Adrenal gland (tissue), 12 donors: Measurements from ENCODE around the gene NSD1. TPM values are rescaled to one million over a fixed set of nuclear protein-coding genes. Genes with fewer than 3 reads are reported as not detected.

Source experiments
- DNase-seq, 7 donors: peaks; one replicate each; pipeline ENCODE4 v3.0.0-alpha.2; 2019 to 2020
- H3K27ac ChIP-seq, 5 donors: fragments of 200-600 bp; sonication (generic) in 4 of 5; 1 replicate in 3 of 5; 2 replicates in 2 of 5; pipeline versions ENCODE4 v1.5.1 to v1.8.0; 2016 to 2020; ENCODE audit warnings: mild to moderate bottlenecking in 1 of 5
- H3K27me3 ChIP-seq: fragments of 200-600 bp; 2 replicates; pipeline ENCODE4 v1.8.0; 2021
- H3K36me3 ChIP-seq, 2 donors: fragments of 200-600 bp; replicated peaks in 1 of 2; 1 replicate in 1 of 2; 2 replicates in 1 of 2; pipeline versions ENCODE4 v1.5.1 to v1.8.0; 2018 to 2022
- H3K4me1 ChIP-seq, 2 donors: fragments of 200-600 bp; replicated peaks in 1 of 2; 1 replicate in 1 of 2; 2 replicates in 1 of 2; pipeline versions ENCODE4 v1.5.1 to v1.8.0; 2018 to 2021
- H3K4me3 ChIP-seq, 4 donors: fragments of 200-600 bp; sonication (generic) in 3 of 4; one replicate each; pipeline ENCODE4 v1.5.1; 2016 to 2018
- H3K9me3 ChIP-seq, 3 donors: fragments of 200-600 bp; sonication (generic) in 1 of 3; replicated peaks in 1 of 3; 1 replicate in 2 of 3; 2 replicates in 1 of 3; pipeline versions ENCODE4 v1.5.1 to v1.8.0; 2016 to 2021
- CTCF ChIP-seq, 6 experiments: fragments of 450-650 bp in 4 of 6; fragments of 200-600 bp in 2 of 6; sonication (generic) in 1 of 6; IDR thresholded peaks; 1 replicate in 5 of 6; 2 replicates in 1 of 6; pipeline versions ENCODE4 v1.5.1 to v1.8.0; 2016 to 2021; ENCODE audit warnings: antibody characterized with exemption in 6 of 6, mild to moderate bottlenecking in 2 of 6, moderate library complexity in 1 of 6
- POLR2A ChIP-seq, 2 donors: fragments of 450-650 bp; IDR thresholded peaks; one replicate each; pipeline ENCODE4 v1.6.1; 2017; ENCODE audit warnings: antibody characterized with exemption in 2 of 2, mild to moderate bottlenecking in 2 of 2, moderate library complexity in 1 of 2
- WGBS, 4 donors: extraction: QIAGEN DNeasy Blood & Tissue Kit in 2 of 4; methylation state at CpG; one replicate each; pipeline versions ENCODE4 v1.1.5 to v1.1.7; 2013 to 2017; 5-methylcytosine and 5-hydroxymethylcytosine counted together
- intact Hi-C, 2 donors: fragments of 100-400 bp; cut with DNase I; formaldehyde crosslinking; loops; one replicate each; pipeline versions ENCODE4 v1.14.1 to v1.15.0; 2022 to 2023
- polyA plus RNA-seq, 3 donors: library from polyadenylated mRNA; stranded (reverse); fragments of 200-250 nt in 2 of 3; fragments of 350-450 nt in 1 of 3; fragmentation: Illumina TruSeq in 1 of 3; extraction: RNeasy Lipid Tissue Mini Kit (QIAGEN cat#74804) in 1 of 3; gene quantifications; one replicate each; pipeline ENCODE4 v1.2.3, GENCODE V29; 2013 to 2014
- total RNA-seq, 9 donors: library from RNA; depleted of rRNA in 4 of 9; stranded (reverse); fragments of >200 nt in 4 of 9; fragments of 120-200 nt in 1 of 9; fragmentation: NEBNext Ultra II Directional in 1 of 9; extraction: Animal tissue kit (Norgen Biotek cat#: 25700) in 1 of 9; gene quantifications; one replicate each; pipeline versions ENCODE4 v1.1.0 to v1.2.4, GENCODE V29; 2013 to 2023
- donor health status: healthy with polysubstance abuse.
- donor health status: Bipolar disorder and iron deficiency.
- donor health status: DM: yes; HTN: yes; CAD: no.
- donor health status: DM: no; HTN: no; CAD: no.
- donor health status: DM: no; HTN: no; CAD: no.
- donor health status: DM: yes; HTN: yes; CAD: no.

NSD1 gene
- total and polyA plus RNA-seq, 12 donors, result 6.4 to 73.9 (median 44.3) TPM

DNA sequence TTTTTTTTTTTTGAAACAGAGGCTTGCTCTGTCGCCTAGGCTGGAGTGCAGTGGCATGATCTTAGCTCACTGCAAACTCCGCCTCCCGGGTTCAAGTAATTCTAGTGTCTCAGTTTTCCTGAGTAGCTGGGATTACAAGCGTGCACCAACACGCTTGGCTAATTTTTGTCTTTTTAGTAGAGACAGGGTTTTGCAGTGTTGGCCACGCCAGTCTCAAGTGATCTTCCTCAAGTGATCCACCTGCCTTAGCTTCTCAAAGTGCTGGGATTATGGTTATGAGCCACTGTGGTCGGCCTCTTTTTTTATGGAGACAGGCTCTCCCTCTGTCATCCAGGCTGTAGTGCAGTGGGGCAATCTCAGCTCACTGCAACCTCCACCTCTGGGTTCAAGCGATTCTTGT lies 87.0 kb downstream of the NSD1 start:
- intact Hi-C loops, result no loop called here
- H3K9me3 ChIP-seq, result no peaks in the 10 kb centered on the region
- peaks cover 4 to 15% of the 10 kb centered on the region in 2 donors for H3K4me1 ChIP-seq
- H3K4me3 ChIP-seq, result no peak overlapping the region
- TF ChIP-seq CTCF (IDR thresholded peaks at IDR 0.05) (no peak), POLR2A (IDR thresholded peaks at IDR 0.05) (no peak)
- H3K27me3 ChIP-seq, result no peaks in the 10 kb centered on the region
- WGBS, 4 donors, result 88 to 95% (median 94%) methylated on average over 7 to 8 of the region's 8 CpGs
- no peaks in the 10 kb centered on the region for H3K36me3 ChIP-seq
- H3K27ac ChIP-seq, result no peak overlapping the region
- no peak for DNase-seq

GRCh38 chr5:177222269-177222668 lies 88.7 kb downstream of the NSD1 start:
- H3K4me3 ChIP-seq, result no peak overlapping the region
- WGBS, 4 donors, result 89 to 95% (median 92%) methylated on average over 4 of the region's 4 CpGs
- peaks cover 0 to 11% of the 10 kb centered on the region in 2 donors for H3K4me1 ChIP-seq
- DNase-seq, result no peak
- TF ChIP-seq CTCF (IDR thresholded peaks at IDR 0.05), result no peak
- no peak for TF ChIP-seq POLR2A (IDR thresholded peaks at IDR 0.05)
- H3K36me3 ChIP-seq, result no peaks in the 10 kb centered on the region
- intact Hi-C loops, result no loop called here
- no peak overlapping the region for H3K27ac ChIP-seq
- peaks cover 0 to 4% (median 0%) of the 10 kb centered on the region in 3 donors for H3K9me3 ChIP-seq
- H3K27me3 ChIP-seq, result no peaks in the 10 kb centered on the region

DNA sequence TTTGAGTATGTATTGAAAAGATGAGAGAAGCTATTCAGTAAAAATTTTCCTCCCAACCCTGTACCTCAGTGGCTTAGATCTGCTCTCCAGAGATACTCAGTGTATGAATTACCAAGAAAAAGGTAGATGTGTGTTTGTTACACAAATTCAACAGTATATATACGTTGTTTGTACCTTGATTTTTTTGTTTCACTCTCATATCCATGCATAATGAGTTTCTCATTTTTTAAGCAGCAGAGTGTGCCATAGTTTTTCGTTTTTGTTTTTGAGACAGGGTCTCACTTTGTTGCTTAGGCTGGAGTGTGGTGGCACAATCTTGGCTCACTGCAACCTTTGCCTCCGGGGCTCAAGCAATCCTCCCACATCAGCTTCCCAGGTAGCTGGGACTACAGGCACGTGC lies 92.2 kb downstream of the NSD1 start:
- Histone ChIP-seq H3K36me3 (no peaks in the 10 kb centered on the region), H3K27ac (no peak overlapping the region), H3K27me3 (no peaks in the 10 kb centered on the region), H3K4me1 (peaks cover 0 to 16% of the 10 kb centered on the region in 2 donors), H3K9me3 (peaks cover 0 to 4% (median 0%) of the 10 kb centered on the region in 3 donors), H3K4me3 (no peak overlapping the region)
- DNase-seq, result no peak
- intact Hi-C loops, result no loop called here
- WGBS, 4 donors, result 88 to 95% (median 94%) methylated on average over 4 of the region's 4 CpGs
- TF ChIP-seq CTCF (IDR thresholded peaks at IDR 0.05) (no peak), POLR2A (IDR thresholded peaks at IDR 0.05) (no peak)

GRCh38 chr5:177226860-177227259 lies 93.3 kb downstream of the NSD1 start:
- TF ChIP-seq CTCF (IDR thresholded peaks at IDR 0.05) (no peak), POLR2A (IDR thresholded peaks at IDR 0.05) (no peak)
- peaks cover 0 to 4% (median 0%) of the 10 kb centered on the region in 3 donors for H3K9me3 ChIP-seq
- no peaks in the 10 kb centered on the region for H3K27me3 ChIP-seq
- no peak overlapping the region for H3K27ac ChIP-seq
- intact Hi-C loops, result no loop called here
- WGBS, 4 donors, result 62 to 77% (median 72%) methylated on average over 1 of the region's 1 CpG
- no peaks in the 10 kb centered on the region for H3K36me3 ChIP-seq
- H3K4me3 ChIP-seq, result no peak overlapping the region
- no peak for DNase-seq
- peaks cover 0 to 18% of the 10 kb centered on the region in 2 donors for H3K4me1 ChIP-seq
